ENCODE results near the gene TAGLN3.

Gene TAGLN3

GRCh38 chr3:112056451-112056929, 57.8 kb downstream of the TAGLN3 start:
- no peak overlapping the region for H3K4me3 Mint-ChIP-seq
- TF ChIP-seq, protein P1, sequence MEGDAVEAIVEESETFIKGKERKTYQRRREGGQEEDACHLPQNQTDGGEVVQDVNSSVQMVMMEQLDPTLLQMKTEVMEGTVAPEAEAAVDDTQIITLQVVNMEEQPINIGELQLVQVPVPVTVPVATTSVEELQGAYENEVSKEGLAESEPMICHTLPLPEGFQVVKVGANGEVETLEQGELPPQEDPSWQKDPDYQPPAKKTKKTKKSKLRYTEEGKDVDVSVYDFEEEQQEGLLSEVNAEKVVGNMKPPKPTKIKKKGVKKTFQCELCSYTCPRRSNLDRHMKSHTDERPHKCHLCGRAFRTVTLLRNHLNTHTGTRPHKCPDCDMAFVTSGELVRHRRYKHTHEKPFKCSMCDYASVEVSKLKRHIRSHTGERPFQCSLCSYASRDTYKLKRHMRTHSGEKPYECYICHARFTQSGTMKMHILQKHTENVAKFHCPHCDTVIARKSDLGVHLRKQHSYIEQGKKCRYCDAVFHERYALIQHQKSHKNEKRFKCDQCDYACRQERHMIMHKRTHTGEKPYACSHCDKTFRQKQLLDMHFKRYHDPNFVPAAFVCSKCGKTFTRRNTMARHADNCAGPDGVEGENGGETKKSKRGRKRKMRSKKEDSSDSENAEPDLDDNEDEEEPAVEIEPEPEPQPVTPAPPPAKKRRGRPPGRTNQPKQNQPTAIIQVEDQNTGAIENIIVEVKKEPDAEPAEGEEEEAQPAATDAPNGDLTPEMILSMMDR (IDR thresholded peaks at IDR 0.05; ENCODE audit: unreplicated experiment in 3 of 3), result no peak
- no peak overlapping the region for H3K27ac Mint-ChIP-seq
- H3K27me3 Mint-ChIP-seq (ENCODE audit: low read depth), result peaks cover 6% of the 10 kb centered on the region
- no peaks in the 10 kb centered on the region for H3K36me3 Mint-ChIP-seq (ENCODE audit: low read depth)
- H3K9me3 Mint-ChIP-seq, result no peaks in the 10 kb centered on the region
- H3K4me1 Mint-ChIP-seq, result no peaks in the 10 kb centered on the region

- TF ChIP-seq, protein P1 (IDR thresholded peaks at IDR 0.05; ENCODE audit: unreplicated experiment in 3 of 3), result no peak
- peaks cover 6% of the 10 kb centered on the region for H3K27me3 Mint-ChIP-seq (ENCODE audit: low read depth)
- no peak overlapping the region for H3K27ac Mint-ChIP-seq
- H3K4me1 Mint-ChIP-seq, result no peaks in the 10 kb centered on the region
- H3K4me3 Mint-ChIP-seq, result no peak overlapping the region
- H3K9me3 Mint-ChIP-seq, result no peaks in the 10 kb centered on the region
- H3K36me3 Mint-ChIP-seq (ENCODE audit: low read depth), result no peaks in the 10 kb centered on the region
Measured at GRCh38 chr3:112059497-112059896, 60.8 kb downstream of the TAGLN3 start.

- Mint-ChIP-seq H3K27me3 (ENCODE audit: low read depth) (peaks cover 6% of the 10 kb centered on the region), H3K27ac (peak overlapping the region in 1 of 3 experiments; percentile 50), H3K9me3 (no peaks in the 10 kb centered on the region), H3K36me3 (ENCODE audit: low read depth) (no peaks in the 10 kb centered on the region), H3K4me1 (no peaks in the 10 kb centered on the region), H3K4me3 (no peak overlapping the region)
- TF ChIP-seq, protein P1 (IDR thresholded peaks at IDR 0.05; ENCODE audit: unreplicated experiment in 3 of 3), result no peak
Measured at GRCh38 chr3:112061152-112061551, 62.4 kb downstream of the TAGLN3 start.
